HuH-7 (cell line): Measurements from ENCODE around the gene TJAP1.

Experiments
- DNase-seq: peaks from one replicate; pipeline ENCODE4 v3.0.0; 2011; ENCODE audit warnings: low spot score

Gene TJAP1, protein sequence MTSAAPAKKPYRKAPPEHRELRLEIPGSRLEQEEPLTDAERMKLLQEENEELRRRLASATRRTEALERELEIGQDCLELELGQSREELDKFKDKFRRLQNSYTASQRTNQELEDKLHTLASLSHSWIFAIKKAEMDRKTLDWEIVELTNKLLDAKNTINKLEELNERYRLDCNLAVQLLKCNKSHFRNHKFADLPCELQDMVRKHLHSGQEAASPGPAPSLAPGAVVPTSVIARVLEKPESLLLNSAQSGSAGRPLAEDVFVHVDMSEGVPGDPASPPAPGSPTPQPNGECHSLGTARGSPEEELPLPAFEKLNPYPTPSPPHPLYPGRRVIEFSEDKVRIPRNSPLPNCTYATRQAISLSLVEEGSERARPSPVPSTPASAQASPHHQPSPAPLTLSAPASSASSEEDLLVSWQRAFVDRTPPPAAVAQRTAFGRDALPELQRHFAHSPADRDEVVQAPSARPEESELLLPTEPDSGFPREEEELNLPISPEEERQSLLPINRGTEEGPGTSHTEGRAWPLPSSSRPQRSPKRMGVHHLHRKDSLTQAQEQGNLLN

GRCh38 chr6:43477235-43478007, at the start of gene TJAP1:
Gene TJAP1 (plus strand): TSS chr6:43477570. CDS start chr6:43499002, 21,432 bp downstream.
- peak; percentile 79 for DNase-seq

DNA sequence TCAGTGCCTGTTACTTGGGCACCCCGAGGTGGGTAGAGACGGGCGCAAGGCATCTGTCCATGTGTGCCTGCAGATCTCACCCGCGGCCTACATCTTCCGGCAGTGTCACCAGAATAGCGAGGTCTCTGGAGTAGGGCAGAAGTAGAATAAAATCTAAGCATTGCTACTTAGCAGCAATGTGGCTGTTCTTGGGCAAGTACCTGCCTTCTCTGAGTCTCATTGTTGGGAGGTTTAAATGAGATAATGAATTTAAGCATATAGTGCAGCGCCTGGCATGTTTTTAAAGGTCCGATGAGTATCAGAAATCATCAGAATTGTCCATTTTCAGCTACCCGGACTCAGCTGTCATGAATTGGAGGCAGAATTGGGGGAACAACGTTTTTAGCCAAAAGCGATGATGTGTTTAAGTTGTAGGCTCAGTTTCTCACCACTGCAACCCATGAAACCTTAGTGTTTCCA, 49.2 kb upstream of the TJAP1 start:
- DNase-seq, result no peak

- no peak for DNase-seq
Observed at GRCh38 chr6:43428874-43429273, 48.5 kb upstream of the TJAP1 start.

DNA sequence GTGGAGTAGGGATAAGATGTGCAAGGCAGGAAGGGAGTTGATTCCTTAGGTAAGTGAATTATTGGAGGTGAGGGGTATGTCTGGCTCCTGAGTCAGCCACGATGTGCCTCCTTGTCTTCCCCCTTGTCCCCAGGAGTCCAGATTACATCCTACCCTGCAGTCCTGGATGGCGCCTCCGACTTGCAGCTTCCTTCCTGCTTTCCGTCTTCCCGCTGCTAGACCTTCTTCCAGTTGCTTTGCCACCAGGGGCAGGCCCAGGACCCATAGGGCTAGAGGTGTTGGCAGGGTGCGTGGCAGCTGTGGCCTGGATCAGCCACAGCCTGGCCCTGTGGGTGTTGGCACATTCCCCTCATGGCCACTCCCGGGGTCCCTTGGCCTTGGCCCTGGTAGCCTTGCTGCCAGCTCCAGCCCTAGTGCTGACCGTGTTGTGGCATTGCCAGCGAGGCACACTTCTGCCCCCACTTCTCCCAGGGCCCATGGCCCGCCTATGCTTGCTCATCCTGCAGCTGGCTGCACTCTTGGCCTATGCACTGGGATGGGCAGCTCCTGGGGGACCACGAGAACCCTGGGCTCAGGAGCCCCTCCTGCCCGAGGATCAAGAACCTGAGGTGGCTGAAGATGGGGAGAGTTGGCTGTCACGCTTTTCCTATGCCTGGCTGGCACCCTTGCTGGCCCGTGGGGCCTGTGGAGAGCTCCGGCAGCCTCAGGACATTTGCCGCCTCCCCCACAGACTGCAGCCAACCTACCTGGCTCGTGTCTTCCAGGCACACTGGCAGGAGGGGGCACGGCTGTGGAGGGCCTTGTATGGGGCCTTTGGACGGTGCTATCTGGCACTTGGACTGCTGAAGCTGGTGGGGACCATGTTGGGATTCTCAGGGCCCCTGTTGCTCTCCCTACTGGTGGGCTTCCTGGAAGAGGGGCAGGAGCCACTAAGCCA, 45.1 kb upstream of the TJAP1 start:
- DNase-seq, result no peak

DNA sequence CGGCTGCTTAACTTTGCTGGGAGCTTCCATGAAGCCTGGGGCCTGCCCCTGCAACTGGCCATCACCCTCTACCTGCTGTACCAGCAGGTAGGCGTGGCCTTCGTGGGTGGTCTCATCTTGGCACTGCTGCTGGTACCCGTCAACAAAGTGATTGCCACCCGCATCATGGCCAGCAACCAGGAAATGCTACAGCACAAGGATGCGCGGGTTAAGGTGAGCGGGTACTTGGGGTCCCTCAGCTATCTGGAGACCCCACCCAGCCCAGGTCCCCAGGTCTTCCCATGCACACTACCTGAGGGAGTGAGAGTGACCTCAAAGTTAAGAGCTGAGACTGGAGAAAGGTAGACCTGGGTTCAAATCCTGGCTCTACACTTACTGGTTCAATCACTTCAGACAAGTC, 44.2 kb upstream of the TJAP1 start:
- DNase-seq, result no peak

- no peak for DNase-seq
Observed at GRCh38 chr6:43434001-43434840, 43.1 kb upstream of the TJAP1 start.

- DNase-seq, result no peak
Observed at GRCh38 chr6:43434943-43435342, 42.4 kb upstream of the TJAP1 start.

DNA sequence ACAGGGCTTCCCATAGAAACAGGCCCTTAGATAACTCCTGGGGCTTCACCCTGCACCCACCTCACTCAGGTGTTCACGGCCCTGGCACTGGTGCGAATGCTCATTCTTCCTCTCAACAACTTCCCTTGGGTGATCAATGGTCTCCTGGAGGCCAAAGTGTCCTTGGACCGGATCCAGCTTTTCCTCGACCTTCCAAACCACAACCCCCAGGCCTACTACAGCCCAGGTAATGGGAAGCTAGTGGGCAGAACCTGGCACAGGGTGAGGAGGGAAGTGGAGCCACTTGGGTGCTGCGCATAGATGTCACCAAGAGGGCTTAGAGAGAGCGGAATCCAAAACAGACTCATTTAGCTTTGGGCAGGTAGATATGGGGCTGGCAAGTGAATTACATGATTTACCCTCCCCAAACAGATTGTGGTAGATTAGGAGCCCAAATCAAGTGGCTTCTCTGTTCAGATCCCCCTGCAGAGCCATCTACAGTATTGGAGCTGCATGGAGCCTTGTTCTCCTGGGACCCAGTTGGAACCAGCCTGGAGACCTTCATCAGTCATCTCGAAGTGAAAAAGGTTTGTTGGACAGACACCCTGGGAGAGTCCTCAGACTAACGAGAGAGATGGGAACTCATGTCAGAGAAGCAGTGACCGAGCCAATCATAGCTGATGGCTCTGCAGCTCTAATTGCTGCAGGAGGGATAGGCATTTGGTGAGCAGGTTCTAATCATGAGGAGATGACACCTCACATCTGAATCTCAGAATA, 41.5 kb upstream of the TJAP1 start:
- DNase-seq, result no peak

DNA sequence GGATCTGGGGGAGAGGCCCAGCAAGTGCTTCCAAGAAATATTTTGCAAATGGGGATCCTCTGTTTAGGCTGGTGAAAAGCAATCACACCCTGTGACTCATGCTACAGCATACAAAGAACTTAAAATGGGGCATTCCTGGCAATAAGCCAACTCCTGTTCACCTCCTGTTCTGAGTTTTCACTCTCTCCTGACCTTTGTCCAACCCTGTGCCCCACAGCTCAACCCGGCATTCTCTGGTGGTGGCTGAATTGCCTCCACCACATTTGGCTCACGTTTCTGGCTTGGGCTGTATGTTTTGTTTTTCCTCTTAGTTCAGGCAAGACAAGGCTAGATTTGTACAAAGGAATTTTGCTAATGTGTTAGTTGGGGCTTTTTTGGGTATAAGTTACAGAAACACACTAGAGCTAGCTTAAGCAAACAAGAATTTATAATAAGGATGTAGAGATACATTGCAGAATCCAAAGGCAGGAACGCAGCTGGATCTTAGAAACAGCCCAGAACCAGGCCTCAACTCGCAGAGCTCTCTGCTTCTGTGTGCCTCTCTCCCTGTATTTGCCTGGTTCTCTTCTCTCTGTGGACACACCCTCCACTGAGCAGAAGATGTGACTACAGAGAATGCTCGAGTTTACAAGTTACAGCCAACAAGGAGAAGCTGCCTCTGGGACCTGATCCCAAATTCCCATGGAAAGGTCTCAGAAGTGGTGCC, 40.6 kb upstream of the TJAP1 start:
- peak; percentile 72 for DNase-seq

- no peak for DNase-seq
Observed at GRCh38 chr6:43437700-43438099, 39.7 kb upstream of the TJAP1 start.

DNA sequence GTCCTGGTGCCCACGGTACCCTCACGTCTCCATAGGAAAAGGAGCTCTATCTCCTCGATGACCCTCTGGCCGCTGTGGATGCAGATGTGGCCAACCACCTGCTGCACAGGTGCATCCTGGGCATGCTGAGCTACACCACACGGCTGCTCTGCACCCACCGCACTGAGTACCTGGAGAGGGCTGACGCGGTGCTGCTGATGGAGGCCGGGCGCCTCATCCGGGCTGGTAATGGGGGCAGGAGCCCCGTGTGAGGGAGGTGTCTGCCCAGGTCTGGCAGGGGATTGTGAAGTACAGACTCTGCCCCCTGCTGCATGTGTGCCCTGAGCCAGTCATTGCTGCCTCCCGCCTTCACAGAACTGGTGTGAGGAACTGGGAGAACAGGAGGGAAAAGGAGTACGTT, 34.4 kb upstream of the TJAP1 start:
- DNase-seq, result no peak

DNA sequence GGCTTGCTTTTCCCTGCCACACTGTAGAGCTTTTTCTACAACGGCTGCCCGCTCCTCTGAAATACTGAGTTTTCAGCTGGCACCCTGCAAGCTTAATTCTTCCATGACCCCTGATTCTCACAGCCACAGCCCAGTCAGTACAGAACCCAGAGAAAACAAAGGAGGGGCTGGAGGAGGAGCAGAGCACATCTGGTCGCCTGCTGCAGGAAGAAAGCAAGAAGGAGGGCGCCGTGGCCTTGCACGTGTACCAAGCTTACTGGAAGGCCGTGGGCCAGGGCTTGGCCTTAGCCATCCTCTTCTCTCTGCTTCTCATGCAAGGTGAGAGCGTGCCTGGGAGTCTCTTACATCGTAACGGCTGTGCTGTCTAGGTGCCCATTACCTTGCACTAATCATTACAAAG, 33.3 kb upstream of the TJAP1 start:
- DNase-seq, result no peak

- DNase-seq, result no peak
Observed at GRCh38 chr6:43444582-43444981, 32.8 kb upstream of the TJAP1 start.

GRCh38 chr6:43445576-43445975, 31.8 kb upstream of the TJAP1 start:
- DNase-seq, result no peak

GRCh38 chr6:43447604-43448003, 29.8 kb upstream of the TJAP1 start:
- no peak for DNase-seq

DNA sequence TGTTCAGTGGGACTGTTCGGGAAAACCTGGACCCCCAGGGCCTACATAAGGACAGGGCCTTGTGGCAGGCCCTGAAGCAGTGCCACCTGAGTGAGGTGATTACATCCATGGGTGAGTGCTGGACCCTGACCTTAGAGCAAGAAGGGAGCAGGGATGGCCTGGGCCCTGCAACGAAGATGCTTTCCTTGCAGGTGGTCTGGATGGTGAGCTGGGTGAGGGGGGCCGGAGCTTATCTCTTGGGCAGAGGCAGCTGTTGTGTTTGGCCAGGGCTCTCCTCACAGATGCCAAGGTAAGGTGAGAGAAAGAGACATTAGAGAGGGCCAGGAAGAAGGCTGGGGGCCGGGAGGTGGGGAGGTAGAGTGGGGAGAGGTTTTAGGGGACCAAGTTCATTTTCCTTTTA, 28.5 kb upstream of the TJAP1 start:
- no peak for DNase-seq

DNA sequence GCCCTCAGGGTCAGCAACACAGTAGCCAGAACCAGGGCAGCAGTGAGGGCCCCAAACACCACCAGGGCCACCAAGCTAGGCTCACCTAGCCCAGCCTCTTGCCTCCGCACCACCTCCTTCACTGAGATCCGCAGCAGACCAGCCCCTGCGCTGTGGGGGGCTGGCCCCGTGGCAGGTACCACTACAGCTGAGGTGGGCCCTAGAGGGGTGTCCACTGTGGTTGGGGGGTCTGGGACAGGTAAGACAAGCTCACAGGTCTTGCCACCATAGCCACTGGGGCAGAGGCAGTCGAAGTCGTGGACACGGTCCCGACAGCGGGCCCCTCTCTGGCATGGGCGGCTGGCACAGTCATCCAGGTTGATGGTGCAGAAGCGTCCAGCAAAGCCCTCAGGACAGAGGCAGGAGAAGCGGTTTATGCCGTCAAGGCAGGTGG, 26.7 kb upstream of the TJAP1 start:
- DNase-seq, result no peak

DNA sequence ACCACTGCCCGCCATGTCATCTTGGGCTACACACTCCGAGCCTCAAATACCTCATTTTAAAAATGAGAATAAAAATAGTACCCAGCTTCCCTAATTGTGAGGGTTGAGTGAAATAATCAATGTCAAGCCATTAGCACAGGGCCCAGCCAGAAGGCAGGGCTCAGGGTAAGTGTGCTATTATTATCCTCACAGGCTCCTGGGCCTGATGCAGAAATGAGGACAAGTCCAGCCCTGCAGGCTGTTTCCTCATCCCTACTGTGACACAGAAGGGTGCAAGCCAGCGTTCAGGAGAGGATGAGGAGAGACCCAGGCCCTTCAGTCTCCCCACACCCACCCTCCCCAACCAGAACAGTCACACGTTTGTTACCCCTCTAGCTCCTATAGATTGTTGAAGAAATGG, 26.0 kb upstream of the TJAP1 start:
- no peak for DNase-seq

- no peak for DNase-seq
Observed at GRCh38 chr6:43451939-43452338, 25.4 kb upstream of the TJAP1 start.

GRCh38 chr6:43452896-43453295, 24.5 kb upstream of the TJAP1 start:
- no peak for DNase-seq
